H9 (cell line): ENCODE results near the gene SURF1. TPM values are rescaled to one million over a fixed set of nuclear protein-coding genes. Genes with fewer than 3 reads are reported as not detected.

Source experiments
- DNase-seq: peaks from one replicate; pipeline ENCODE4 v3.0.0-alpha.2; 2017
- H2AFZ ChIP-seq: one replicate; pipeline ENCODE4 v1.6.1; 2013; ENCODE audit warnings: mild to moderate bottlenecking, low read length, control low read depth, moderate library complexity
- H2AK5ac ChIP-seq: 2 replicates; pipeline ENCODE4 v1.6.1; 2013; ENCODE audit warnings: low read length, control low read depth, mixed read lengths; ENCODE audit not compliant: insufficient read length
- H2BK120ac ChIP-seq: one replicate; pipeline ENCODE4 v1.6.1; 2013; ENCODE audit warnings: low read depth, mild to moderate bottlenecking, low read length, control low read depth, inconsistent platforms; ENCODE audit not compliant: poor library complexity, severe bottlenecking
- H2BK12ac ChIP-seq: 2 replicates; pipeline ENCODE4 v1.6.1; 2013; ENCODE audit warnings: low read length, control low read depth, mixed read lengths, low read depth; ENCODE audit not compliant: insufficient read length
- H2BK15ac ChIP-seq: 2 replicates; pipeline ENCODE4 v1.6.1; 2013; ENCODE audit warnings: low read depth, low read length, control low read depth
- H2BK20ac ChIP-seq: one replicate; pipeline ENCODE4 v1.6.1; 2013; ENCODE audit warnings: low read depth, mild to moderate bottlenecking, low read length, control low read depth, inconsistent platforms; ENCODE audit not compliant: poor library complexity, severe bottlenecking
- H2BK5ac ChIP-seq: 2 replicates; pipeline ENCODE4 v1.6.1; 2013; ENCODE audit warnings: low read length, control low read depth, mixed read lengths; ENCODE audit not compliant: insufficient read length
- H3K14ac ChIP-seq: 2 replicates; pipeline ENCODE4 v1.6.1; 2013; ENCODE audit warnings: low read length, control low read depth; ENCODE audit not compliant: insufficient read depth
- H3K18ac ChIP-seq: 2 replicates; pipeline ENCODE4 v1.6.1; 2013; ENCODE audit warnings: low read depth, mild to moderate bottlenecking, mixed read lengths, low read length, control low read depth; ENCODE audit not compliant: insufficient read length
- H3K23ac ChIP-seq: 2 replicates; pipeline ENCODE4 v1.6.1; 2013; ENCODE audit warnings: low read length, control low read depth, mixed read lengths, low read depth; ENCODE audit not compliant: insufficient read length
- H3K23me2 ChIP-seq: 2 replicates; pipeline ENCODE4 v1.6.1; 2013; ENCODE audit warnings: low read depth, mild to moderate bottlenecking, mixed read lengths, low read length, control low read depth; ENCODE audit not compliant: insufficient read length, poor library complexity, severe bottlenecking
- H3K27ac ChIP-seq: 2 replicates; pipeline ENCODE4 v1.5.1; 2013; ENCODE audit warnings: low read length, control low read depth, mixed read lengths, low read depth; ENCODE audit not compliant: insufficient read length
- H3K27me3 ChIP-seq: 2 replicates; pipeline ENCODE4 v1.6.1; 2013; ENCODE audit warnings: low read length, control low read depth, inconsistent platforms; ENCODE audit not compliant: insufficient read depth
- H3K4ac ChIP-seq: 2 replicates; pipeline ENCODE4 v1.6.1; 2013; ENCODE audit warnings: low read depth, mild to moderate bottlenecking, control low read depth, inconsistent platforms, low read length, moderate library complexity
- H3K4me1 ChIP-seq: 2 replicates; pipeline ENCODE4 v1.6.1; 2013; ENCODE audit warnings: low read length, control low read depth, inconsistent platforms; ENCODE audit not compliant: insufficient read depth
- H3K4me2 ChIP-seq: 2 replicates; pipeline ENCODE4 v1.6.1; 2013; ENCODE audit warnings: low read length, control low read depth, mixed read lengths; ENCODE audit not compliant: insufficient read length, insufficient read depth
- H3K56ac ChIP-seq: 2 replicates; pipeline ENCODE4 v1.6.1; 2013; ENCODE audit warnings: low read depth, mild to moderate bottlenecking, mixed read lengths, low read length, control low read depth; ENCODE audit not compliant: insufficient read length
- H3K79me1 ChIP-seq: 2 replicates; pipeline ENCODE4 v1.6.1; 2013; ENCODE audit warnings: low read depth, mild to moderate bottlenecking, moderate library complexity, low read length, control low read depth, inconsistent platforms; ENCODE audit not compliant: insufficient read depth, poor library complexity, severe bottlenecking
- H3K79me2 ChIP-seq: 2 replicates; pipeline ENCODE4 v1.6.1; 2013; ENCODE audit warnings: low read length, control low read depth, inconsistent platforms; ENCODE audit not compliant: insufficient read depth
- H3K9ac ChIP-seq: 2 replicates; pipeline ENCODE4 v1.6.1; 2013; ENCODE audit warnings: low read length, control low read depth, mixed read lengths; ENCODE audit not compliant: insufficient read length; ENCODE audit errors: extremely low read depth
- H3K9me3 ChIP-seq: one replicate; pipeline ENCODE4 v1.6.1; 2013; ENCODE audit warnings: low read depth, low read length, inconsistent platforms; ENCODE audit not compliant: control insufficient read depth
- H3T11ph ChIP-seq: one replicate; pipeline ENCODE4 v1.6.1; 2013; ENCODE audit warnings: mild to moderate bottlenecking, low read length, control low read depth, inconsistent platforms
- H4K20me1 ChIP-seq: one replicate; pipeline ENCODE4 v1.6.1; 2013; ENCODE audit not compliant: control insufficient read depth, insufficient read length, insufficient read depth
- H4K5ac ChIP-seq: 2 replicates; pipeline ENCODE4 v1.6.1; 2013; ENCODE audit warnings: low read depth, mild to moderate bottlenecking, mixed read lengths, low read length, control low read depth; ENCODE audit not compliant: insufficient read length
- H4K8ac ChIP-seq: replicated peaks from 2 replicates; pipeline ENCODE4 v1.6.1; 2013; ENCODE audit warnings: low read length, control low read depth, mixed read lengths, low read depth; ENCODE audit not compliant: insufficient read length
- H4K91ac ChIP-seq: 2 replicates; pipeline ENCODE4 v1.6.1; 2013; ENCODE audit warnings: low read depth, mild to moderate bottlenecking, moderate library complexity, mixed read lengths, low read length, control low read depth; ENCODE audit not compliant: insufficient read length
- H3K27ac Mint-ChIP-seq, 3 experiments: 2 replicates in 2 of 3; 3 replicates in 1 of 3; pipeline ENCODE4 v1.8.0; 2020 to 2021; ENCODE audit warnings: mixed read lengths in 3 of 3, mild to moderate bottlenecking in 1 of 3, moderate library complexity in 1 of 3
- H3K27me3 Mint-ChIP-seq: 2 replicates; pipeline ENCODE4 v1.8.0; 2021; ENCODE audit warnings: low read depth, mild to moderate bottlenecking, moderate library complexity, mixed read lengths
- H3K36me3 Mint-ChIP-seq, 3 experiments: 2 replicates in 2 of 3; 3 replicates in 1 of 3; pipeline ENCODE4 v1.8.0; 2020 to 2021; ENCODE audit warnings: low read depth in 3 of 3, mixed read lengths in 3 of 3; ENCODE audit not compliant: insufficient read depth in 1 of 3
- H3K4me1 Mint-ChIP-seq, 2 experiments: 2 replicates each; pipeline ENCODE4 v1.8.0; 2020; ENCODE audit warnings: mixed read lengths in 2 of 2
- H3K4me3 Mint-ChIP-seq, 2 experiments: 2 replicates in 1 of 2; 3 replicates in 1 of 2; pipeline ENCODE4 v1.8.0; 2020 to 2021; ENCODE audit warnings: mild to moderate bottlenecking in 2 of 2, mixed read lengths in 2 of 2, moderate library complexity in 1 of 2
- H3K9me3 Mint-ChIP-seq, 2 experiments: 2 replicates in 1 of 2; 3 replicates in 1 of 2; pipeline ENCODE4 v1.8.0; 2020; ENCODE audit warnings: mild to moderate bottlenecking in 2 of 2, mixed read lengths in 2 of 2, moderate library complexity in 1 of 2
- WGBS: extraction: QIAGEN DNeasy Blood & Tissue Kit; methylation state at CpG from one replicate; pipeline ENCODE4 v1.1.7; 2013; ENCODE audit warnings: missing lambda C conversion rate, low lambda C conversion rate, mixed read lengths; ENCODE audit not compliant: insufficient read length; ENCODE audit errors: extremely low coverage; 5-methylcytosine and 5-hydroxymethylcytosine counted together
- total RNA-seq: library from RNA; stranded (reverse); gene quantifications from 2 replicates; pipeline ENCODE4 v1.2.1, GENCODE V29; 2021
- TF ChIP-seq, protein P1 (sequence below): fragments of 200-600 bp; sonication (generic); conservative IDR thresholded peaks from 3 replicates; pipeline ENCODE4 v1.8.0; 2021; ENCODE audit warnings: antibody characterized with exemption, mild to moderate bottlenecking

SURF1 gene
- total RNA-seq, 1 experiment from 2014 or later = 43.3 TPM

DNA sequence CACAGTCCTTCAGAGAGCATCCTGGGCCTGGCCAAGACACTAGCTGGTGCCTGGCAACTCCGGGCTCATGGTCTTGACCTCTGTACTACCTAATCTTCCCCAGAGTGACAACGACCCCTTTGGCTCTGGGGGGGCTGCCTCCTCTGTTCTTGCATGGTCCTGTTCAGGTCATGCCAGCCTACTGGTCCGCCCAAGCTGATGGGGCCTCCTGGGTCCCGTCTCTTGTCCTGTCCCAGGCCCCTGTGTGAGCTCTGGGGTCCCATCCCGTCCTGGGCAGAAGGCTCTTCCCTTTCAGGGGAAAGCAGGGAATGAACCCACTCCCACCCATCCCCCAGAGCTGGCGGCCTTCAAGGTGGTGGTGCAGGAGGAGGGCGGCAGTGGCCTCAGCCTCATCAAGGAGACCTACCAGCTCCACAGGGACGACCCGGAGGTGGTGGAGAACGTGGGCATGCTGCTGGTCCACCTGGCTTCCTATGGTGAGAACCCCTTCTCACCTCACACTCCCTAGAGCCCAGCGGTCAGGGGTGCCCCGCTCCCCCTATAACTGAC is 48.2 kb upstream of the SURF1 start:
- no peak overlapping the region for H4K91ac ChIP-seq
- H3K9me3 ChIP-seq = no peaks in the 10 kb centered on the region
- H3K27me3 ChIP-seq = no peaks in the 10 kb centered on the region
- H3K79me2 ChIP-seq = no peaks in the 10 kb centered on the region
- Mint-ChIP-seq H3K9me3 (no peaks in the 10 kb centered on the region), H3K27ac (peak overlapping the region in 1 of 3 experiments; percentile 31; a peak in 1 of 7 replicates), H3K4me3 (no peak overlapping the region), H3K4me1 (peaks cover 0 to 2% of the 10 kb centered on the region in 2 experiments; a peak in 1 of 4 replicates), H3K36me3 (peaks cover 25 to 50% (median 44%) of the 10 kb centered on the region in 3 experiments; a peak in 6 of 7 replicates), H3K27me3 (no peaks in the 10 kb centered on the region)
- no peaks in the 10 kb centered on the region for H3K23me2 ChIP-seq
- no peak overlapping the region for H3K27ac ChIP-seq
- no peak overlapping the region for H2BK12ac ChIP-seq
- H3K4me2 ChIP-seq = no peak overlapping the region
- no peak for DNase-seq
- TF ChIP-seq, protein P1, sequence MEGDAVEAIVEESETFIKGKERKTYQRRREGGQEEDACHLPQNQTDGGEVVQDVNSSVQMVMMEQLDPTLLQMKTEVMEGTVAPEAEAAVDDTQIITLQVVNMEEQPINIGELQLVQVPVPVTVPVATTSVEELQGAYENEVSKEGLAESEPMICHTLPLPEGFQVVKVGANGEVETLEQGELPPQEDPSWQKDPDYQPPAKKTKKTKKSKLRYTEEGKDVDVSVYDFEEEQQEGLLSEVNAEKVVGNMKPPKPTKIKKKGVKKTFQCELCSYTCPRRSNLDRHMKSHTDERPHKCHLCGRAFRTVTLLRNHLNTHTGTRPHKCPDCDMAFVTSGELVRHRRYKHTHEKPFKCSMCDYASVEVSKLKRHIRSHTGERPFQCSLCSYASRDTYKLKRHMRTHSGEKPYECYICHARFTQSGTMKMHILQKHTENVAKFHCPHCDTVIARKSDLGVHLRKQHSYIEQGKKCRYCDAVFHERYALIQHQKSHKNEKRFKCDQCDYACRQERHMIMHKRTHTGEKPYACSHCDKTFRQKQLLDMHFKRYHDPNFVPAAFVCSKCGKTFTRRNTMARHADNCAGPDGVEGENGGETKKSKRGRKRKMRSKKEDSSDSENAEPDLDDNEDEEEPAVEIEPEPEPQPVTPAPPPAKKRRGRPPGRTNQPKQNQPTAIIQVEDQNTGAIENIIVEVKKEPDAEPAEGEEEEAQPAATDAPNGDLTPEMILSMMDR = no peak
- no peak overlapping the region for H2AFZ ChIP-seq
- no peak overlapping the region for H3K18ac ChIP-seq
- H3K14ac ChIP-seq = no peak overlapping the region; the same call in 1 of the 2 replicates
- H4K8ac ChIP-seq = no peak overlapping the region
- H3K23ac ChIP-seq = no peak overlapping the region
- H2BK15ac ChIP-seq = no peak overlapping the region
- H3T11ph ChIP-seq = no peak overlapping the region
- H2AK5ac ChIP-seq = no peak overlapping the region
- no peak overlapping the region for H2BK120ac ChIP-seq
- WGBS = no CpG with 5 or more reads among the region's 12 CpGs
- no peak overlapping the region for H3K9ac ChIP-seq
- H2BK5ac ChIP-seq = no peak overlapping the region
- no peaks in the 10 kb centered on the region for H3K4me1 ChIP-seq
- no peaks in the 10 kb centered on the region for H3K79me1 ChIP-seq
- no peak overlapping the region for H4K5ac ChIP-seq
- H3K56ac ChIP-seq = no peak overlapping the region
- no peak overlapping the region for H2BK20ac ChIP-seq
- no peak overlapping the region for H3K4ac ChIP-seq
- peaks cover 4% of the 10 kb centered on the region for H4K20me1 ChIP-seq
